Activated CD8-positive, alpha-beta T cell treated with anti-CD3 and anti-CD28 coated beads for 36 hours (primary cell): ENCODE data around the gene SIGMAR1. TPM values are rescaled to one million over a fixed set of nuclear protein-coding genes. Genes with fewer than 3 reads are reported as not detected.

ENCODE experiments used
- ATAC-seq: fragments of 200-7000 bp; cut with Tn5 transposase; one replicate; pipeline ENCODE4 v1.10.0; 2021; ENCODE audit warnings: mild to moderate bottlenecking, moderate library complexity
- CTCF ChIA-PET: fragments of 350-600 bp; sonication (Branson Sonifier 250); formaldehyde crosslinking; loops from one replicate; lab custom pipeline; 2021; ENCODE audit warnings: antibody characterized with exemption; lab: Charles Lee
- POLR2A ChIA-PET: fragments of 350-600 bp; sonication (Branson Sonifier 250); formaldehyde crosslinking; loops from one replicate; lab custom pipeline; 2021; ENCODE audit warnings: antibody characterized with exemption; lab: Charles Lee
- DNase-seq: peaks from one replicate; pipeline ENCODE4 v3.0.0-alpha.2; 2020
- H3K27ac Mint-ChIP-seq: one replicate; pipeline ENCODE4 v1.8.0; 2021; ENCODE audit warnings: mild to moderate bottlenecking, mixed read lengths
- H3K27me3 Mint-ChIP-seq: one replicate; pipeline ENCODE4 v1.8.0; 2021; ENCODE audit warnings: mixed read lengths
- H3K36me3 Mint-ChIP-seq: one replicate; pipeline ENCODE4 v1.8.0; 2021; ENCODE audit warnings: low read depth, mixed read lengths
- H3K4me1 Mint-ChIP-seq: one replicate; pipeline ENCODE4 v1.8.0; 2021; ENCODE audit warnings: low read depth, mixed read lengths
- H3K4me3 Mint-ChIP-seq: one replicate; pipeline ENCODE4 v1.8.0; 2021; ENCODE audit warnings: mild to moderate bottlenecking, moderate library complexity, mixed read lengths
- H3K9me3 Mint-ChIP-seq: one replicate; pipeline ENCODE4 v1.8.0; 2021; ENCODE audit warnings: mixed read lengths
- CTCF ChIP-seq: fragments of 200-600 bp; IDR thresholded peaks from one replicate; pipeline ENCODE4 v1.8.0; 2022; ENCODE audit warnings: antibody characterized with exemption, mild to moderate bottlenecking
- intact Hi-C: fragments of 100-400 bp; cut with micrococcal nuclease; formaldehyde crosslinking; loops from one replicate; pipeline ENCODE4 v1.10.0; 2022
- total RNA-seq, 2 experiments: library from RNA; stranded (reverse); gene quantifications; one replicate each; pipeline ENCODE4 v1.2.3, GENCODE V29; 2021

The SIGMAR1 gene
- total RNA-seq, 2 experiments from 2014 or later, result 80.7 to 81.2 TPM

GRCh38 chr9:34588671-34589635 is 48.6 kb downstream of the SIGMAR1 start:
- no peak for TF ChIP-seq CTCF
- POLR2A ChIA-PET, result interaction anchor here (0.8 kb wide), 1 partner anchor 10 kb away, joined by 3 read pairs; no protein-coding TSS in a partner anchor
- Mint-ChIP-seq H3K27me3 (peaks cover 70% of the 10 kb centered on the region), H3K4me1 (peaks cover 23% of the 10 kb centered on the region), H3K9me3 (no peaks in the 10 kb centered on the region), H3K36me3 (no peaks in the 10 kb centered on the region), H3K27ac (no peak overlapping the region), H3K4me3 (peak overlapping the region; percentile 30)
- intact Hi-C loops, result no loop called here
- ATAC-seq, result no peak
- CTCF ChIA-PET, result interaction anchor here (0.6 to 3.5 kb wide), 6 partner anchors 15 to 185 kb away, joined by 3 to 14 read pairs (median 4); partner anchors contain the start of gene DCTN3
- DNase-seq, result no peak

GRCh38 chr9:34587271-34587670 is 50.3 kb downstream of the SIGMAR1 start:
- no peak overlapping the region for H3K27ac Mint-ChIP-seq
- peaks cover 20% of the 10 kb centered on the region for H3K4me1 Mint-ChIP-seq
- ATAC-seq, result no peak
- no peaks in the 10 kb centered on the region for H3K9me3 Mint-ChIP-seq
- no peak overlapping the region for H3K4me3 Mint-ChIP-seq
- DNase-seq, result no peak
- intact Hi-C loops, result no loop called here
- no peaks in the 10 kb centered on the region for H3K36me3 Mint-ChIP-seq
- no peak for TF ChIP-seq CTCF
- peaks cover 62% of the 10 kb centered on the region for H3K27me3 Mint-ChIP-seq
- CTCF ChIA-PET, result interaction anchor here (1.0 to 3.5 kb wide), 7 partner anchors 10 to 183 kb away, joined by 3 to 14 read pairs (median 6); partner anchors contain the start of gene DCTN3
- POLR2A ChIA-PET, result no interaction called here

GRCh38 chr9:34585946-34586669 is 51.5 kb downstream of the SIGMAR1 start:
- peaks cover 55% of the 10 kb centered on the region for H3K27me3 Mint-ChIP-seq
- TF ChIP-seq CTCF, result no peak
- DNase-seq (no peak), ATAC-seq (no peak)
- no peak overlapping the region for H3K4me3 Mint-ChIP-seq
- H3K27ac Mint-ChIP-seq, result no peak overlapping the region
- H3K36me3 Mint-ChIP-seq, result no peaks in the 10 kb centered on the region
- ChIA-PET POLR2A (no interaction called here), CTCF (interaction anchor here (1.1 to 3.5 kb wide), 5 partner anchors 9 to 182 kb away, joined by 4 to 14 read pairs (median 7); no protein-coding TSS in a partner anchor)
- no peaks in the 10 kb centered on the region for H3K9me3 Mint-ChIP-seq
- H3K4me1 Mint-ChIP-seq, result peaks cover 16% of the 10 kb centered on the region
- intact Hi-C loops, result no loop called here

- TF ChIP-seq CTCF, result no peak
- ChIA-PET POLR2A (no interaction called here), CTCF (interaction anchor here (1.7 to 1.9 kb wide), 2 partner anchors 19 to 181 kb away, joined by 4 to 7 read pairs; no protein-coding TSS in a partner anchor)
- no peaks in the 10 kb centered on the region for H3K36me3 Mint-ChIP-seq
- H3K4me3 Mint-ChIP-seq, result no peak overlapping the region
- DNase-seq (no peak), ATAC-seq (no peak)
- no peak overlapping the region for H3K27ac Mint-ChIP-seq
- H3K9me3 Mint-ChIP-seq, result no peaks in the 10 kb centered on the region
- peaks cover 7% of the 10 kb centered on the region for H3K4me1 Mint-ChIP-seq
- intact Hi-C loops, result no loop called here
- H3K27me3 Mint-ChIP-seq, result peaks cover 59% of the 10 kb centered on the region
Observed at GRCh38 chr9:34584970-34585369, 52.6 kb downstream of the SIGMAR1 start.

Other genes starting within 250 kb of the SIGMAR1 start
- 1 to 10 TPM; 8.2 to 9.2 TPM for gene FAM219A, start 179.2 kb downstream of the SIGMAR1 start, total RNA-seq
- gene DNAI1, start 179.0 kb downstream of the SIGMAR1 start, total RNA-seq, result under 1 TPM in 1 of 2 experiments, not detected in 1; 0.18 TPM
- gene ENHO, start 114.8 kb downstream of the SIGMAR1 start, total RNA-seq, result not detected
- not detected for gene CNTFR, start 48.1 kb downstream of the SIGMAR1 start, total RNA-seq
- 10 to 100 TPM; 37.9 to 38.7 TPM for gene RPP25L, start 25.7 kb downstream of the SIGMAR1 start, total RNA-seq
- 10 to 100 TPM; 52.7 to 61.0 TPM for gene DCTN3, start 17.3 kb downstream of the SIGMAR1 start, total RNA-seq
- gene ARID3C, start 8.7 kb downstream of the SIGMAR1 start, total RNA-seq, result under 1 TPM; 0.29 to 0.32 TPM
- 10 to 100 TPM; 42.8 to 44.5 TPM for gene GALT, start 8.9 kb upstream of the SIGMAR1 start, total RNA-seq
- gene IL11RA, start 14.4 kb upstream of the SIGMAR1 start, total RNA-seq, result 10 to 100 TPM; 17.4 to 20.7 TPM
- gene CCL27, start 24.9 kb upstream of the SIGMAR1 start, total RNA-seq, result under 1 TPM in 1 of 2 experiments, not detected in 1; 0.43 TPM
- gene CCL19, start 53.5 kb upstream of the SIGMAR1 start, total RNA-seq, result not detected
- gene CCL21, start 72.3 kb upstream of the SIGMAR1 start, total RNA-seq, result not detected